ENCODE results near the gene ABCG5.
A peak's percentile ranks its signal among the peaks of the same experiment; 100 is the strongest.

Gene ABCG5

GRCh38 chr2:43764086-43764705, 74.4 kb downstream of the ABCG5 start:
- no peak overlapping the region for H3K4me3 ChIP-seq (ENCODE audit: low read length)
- DNase-seq (ENCODE audit: low read depth) = peak; percentile 71
- no peak for TF ChIP-seq CTCF (conservative IDR thresholded peaks at IDR 0.05; ENCODE audit: low read length)

- DNase-seq (ENCODE audit: low read depth) = no peak
- no peak for TF ChIP-seq CTCF (conservative IDR thresholded peaks at IDR 0.05; ENCODE audit: low read length)
- H3K4me3 ChIP-seq (ENCODE audit: low read length) = no peak overlapping the region
Observed at GRCh38 chr2:43763091-43763490, 75.5 kb downstream of the ABCG5 start.
